Keratinocyte (primary cell): Measurements from ENCODE around the gene COIL.

Experiments used
- CTCF ChIP-seq, 3 experiments: IDR thresholded peaks in 1 of 3; conservative IDR thresholded peaks in 1 of 3; optimal IDR thresholded peaks in 1 of 3; 2 replicates in 2 of 3; 3 replicates in 1 of 3; pipeline versions ENCODE3 to v1.5.1; 2011; ENCODE audit warnings: low read length in 3 of 3, mild to moderate bottlenecking in 3 of 3, moderate library complexity in 2 of 3, control low read depth in 1 of 3, inconsistent platforms in 1 of 3; ENCODE audit not compliant: insufficient read depth in 2 of 3; ENCODE audit errors: extremely low read depth in 1 of 3
- EZH2 ChIP-seq: IDR thresholded peaks from one replicate; pipeline ENCODE4 v1.6.1; 2012; ENCODE audit warnings: inconsistent platforms, mild to moderate bottlenecking, low read length, moderate library complexity

- TF ChIP-seq CTCF (optimal IDR thresholded peaks at IDR 0.05 in 1 of 3, IDR thresholded peaks at IDR 0.05 in 1 of 3, conservative IDR thresholded peaks at IDR 0.05 in 1 of 3; ENCODE audit: extremely low read depth in 1 of 3, insufficient read depth in 2 of 3, low read length in 3 of 3) = no peak
- TF ChIP-seq EZH2 = no peak
Measured at GRCh38 chr17:56997313-56997712, 36.5 kb upstream of the COIL start.
